GM18499 (cell line): ENCODE results near the gene SRRM2.

Source experiments
- ATAC-seq: cut with Tn5 transposase; IDR thresholded peaks from one replicate; pipeline ENCODE4 v1.9.1; 2021; ENCODE audit warnings: moderate number of reproducible peaks; ENCODE audit not compliant: insufficient read depth, unreplicated experiment

The SRRM2 gene

DNA sequence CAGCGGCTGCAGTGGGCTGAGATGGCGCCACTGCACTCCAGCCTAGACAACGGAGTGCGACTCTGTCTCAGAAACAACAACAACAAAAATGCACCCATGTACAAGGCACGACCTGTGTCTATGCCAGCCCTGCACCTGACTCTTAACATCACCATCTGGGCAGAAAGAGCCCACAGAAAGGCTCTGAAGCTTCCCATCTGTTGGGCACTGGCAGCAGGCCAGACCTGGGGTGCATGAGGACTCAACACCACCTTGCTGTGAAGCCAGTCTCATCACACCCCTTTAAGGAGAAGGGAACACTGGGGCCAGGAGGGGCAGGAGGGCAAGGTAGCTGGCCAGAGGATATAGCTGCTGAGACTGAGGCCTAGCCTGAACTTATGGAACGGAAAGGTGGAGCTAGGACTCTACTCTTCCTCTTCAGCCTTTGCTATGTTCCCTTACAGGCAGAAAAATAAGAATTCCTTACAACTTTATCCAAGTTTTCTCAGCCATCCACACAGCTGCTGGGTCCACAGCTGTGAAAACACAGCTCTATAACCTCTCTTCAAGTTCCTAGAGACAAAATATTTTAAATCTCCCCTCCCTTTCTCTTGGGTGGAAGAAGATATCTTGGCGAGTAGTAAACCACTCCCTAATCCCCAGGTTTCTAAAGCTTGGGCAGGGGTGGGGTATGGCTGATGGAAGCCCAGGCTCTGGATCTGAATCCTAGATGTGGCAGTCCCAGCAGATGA is 21.9 kb downstream of the SRRM2 start:
- no peak for ATAC-seq

DNA sequence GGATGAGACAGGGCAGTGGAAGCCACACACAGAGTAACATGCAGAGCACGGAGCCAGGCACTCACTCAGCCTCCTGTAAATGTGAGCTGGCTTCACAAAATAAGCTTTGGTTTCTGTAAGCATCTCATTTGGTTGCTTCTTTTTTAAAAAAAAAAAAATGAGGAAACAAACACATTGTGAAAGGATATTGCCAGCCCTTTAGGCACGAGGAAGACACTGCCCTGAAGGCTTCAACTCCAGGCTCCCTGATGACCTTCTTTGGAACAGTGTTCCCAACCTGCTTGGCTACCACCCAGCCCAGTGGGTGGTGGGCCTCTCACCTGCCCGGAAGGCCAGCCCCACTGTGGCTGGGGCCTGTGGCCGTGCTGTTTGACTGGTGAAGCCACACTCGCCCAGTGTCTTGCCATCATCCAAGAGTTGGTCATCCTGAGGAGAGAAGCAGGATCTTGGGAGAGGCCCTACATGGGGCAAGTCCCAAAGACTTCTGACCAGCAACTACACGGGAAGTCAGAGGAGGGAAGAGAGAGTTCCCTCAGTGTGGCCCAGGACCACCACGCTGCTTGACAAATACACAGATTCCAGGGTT is 22.8 kb downstream of the SRRM2 start:
- ATAC-seq: no peak

DNA sequence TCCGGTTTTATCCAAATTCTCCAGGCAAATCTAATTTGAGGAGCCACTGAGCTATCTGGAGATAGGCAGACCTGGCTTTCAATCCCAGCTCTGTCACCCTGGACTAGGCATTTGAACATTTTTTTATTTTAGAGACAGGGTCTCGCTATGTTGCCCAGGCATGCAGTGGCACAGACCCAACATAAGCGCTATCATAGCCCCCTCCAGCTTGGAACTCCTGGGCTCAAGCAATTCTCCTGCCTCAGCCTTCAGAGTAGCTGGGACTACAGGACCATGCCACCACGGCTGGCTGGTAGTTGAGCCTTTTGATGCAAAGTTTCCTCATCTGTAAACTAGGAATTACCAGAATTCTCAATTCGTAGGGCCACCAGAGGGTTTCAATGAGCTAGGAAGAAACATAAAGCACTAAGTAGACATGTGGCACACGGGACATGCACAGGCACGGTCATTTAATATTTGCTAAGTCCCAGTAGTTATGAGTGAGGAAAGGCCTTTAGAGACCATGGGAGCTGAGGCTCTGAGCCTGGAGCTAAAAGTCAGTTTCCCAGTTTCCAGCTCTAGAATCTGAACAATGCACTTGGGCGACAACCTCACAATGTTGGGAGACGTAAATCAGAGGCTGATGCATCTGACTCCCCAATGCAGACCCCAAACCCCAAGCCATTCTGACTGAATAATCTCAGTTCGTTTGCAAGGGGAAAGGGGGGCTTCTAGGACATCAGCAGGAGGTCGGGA is 23.5 kb downstream of the SRRM2 start:
- no peak for ATAC-seq

DNA sequence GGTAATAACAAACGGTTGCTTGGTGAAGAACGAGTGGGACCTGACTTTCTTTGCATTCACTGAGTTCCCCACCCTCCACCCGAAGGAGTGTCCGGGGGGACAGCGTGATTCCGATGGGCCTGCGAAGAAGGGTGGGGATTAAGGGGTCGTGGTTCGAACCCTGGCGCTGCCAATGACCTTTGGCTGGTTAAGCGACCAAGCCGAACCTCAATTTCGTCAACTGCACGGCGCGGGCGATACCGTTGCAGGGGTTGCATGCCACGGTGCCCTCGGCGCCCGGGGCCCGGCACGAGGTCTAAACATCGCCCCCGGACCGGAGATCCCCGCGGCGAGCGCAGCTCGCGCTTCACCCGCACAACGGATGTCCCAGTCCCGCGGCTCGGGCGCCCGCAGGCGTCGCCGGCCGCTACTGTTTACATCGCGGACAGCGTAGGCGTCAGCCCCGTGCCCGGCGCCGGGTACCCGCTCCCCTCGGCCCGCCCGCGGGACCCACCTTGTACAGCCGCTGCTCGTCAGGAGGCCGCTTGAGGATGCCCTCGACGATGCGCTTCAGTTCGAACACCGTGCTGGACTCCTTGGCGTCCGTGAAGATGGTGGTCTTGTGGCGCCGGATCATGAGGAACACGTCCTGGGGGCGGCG is 24.2 kb downstream of the SRRM2 start:
- peak; percentile 9 for ATAC-seq

DNA sequence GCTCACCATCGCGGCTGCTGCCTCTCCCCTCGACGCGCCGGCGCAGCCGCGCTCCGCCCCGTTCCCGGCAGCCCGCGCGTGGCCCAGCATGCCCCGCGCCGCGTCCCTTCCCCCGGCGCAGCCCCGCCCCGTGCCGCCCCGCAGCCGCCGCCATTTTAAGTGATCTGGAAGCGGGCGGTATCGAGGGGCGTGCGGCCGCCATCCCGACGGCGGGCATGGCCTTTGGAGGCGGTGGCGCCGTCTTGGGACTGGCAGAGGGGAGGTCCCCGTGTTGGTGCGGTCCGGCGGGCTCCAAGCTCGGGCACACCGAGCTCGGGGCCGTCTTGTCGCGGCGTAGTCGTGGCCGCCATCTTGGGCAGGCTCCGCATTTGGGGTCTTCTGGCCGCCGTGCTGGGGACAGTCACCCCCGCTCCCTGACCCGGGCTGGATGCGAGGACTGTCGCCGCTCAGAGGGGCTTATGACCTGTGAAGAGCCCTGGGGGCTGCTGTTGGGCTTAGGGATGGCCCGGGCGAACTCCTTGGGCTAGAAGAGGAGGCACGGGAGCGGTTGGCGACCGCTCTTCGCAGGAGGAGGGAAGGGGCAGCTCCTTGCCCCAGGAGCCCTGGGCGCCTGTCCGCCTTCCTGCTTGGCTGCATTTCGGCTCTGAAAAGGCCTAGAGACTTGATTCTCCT is 24.9 kb downstream of the SRRM2 start, which contains the start of gene ELOB:
Gene ELOB (minus strand): TSS at position 50 of the 672 bp plus-strand sequence. CDS start 41 bp downstream, at position 9.
- ATAC-seq: peak; percentile 38

DNA sequence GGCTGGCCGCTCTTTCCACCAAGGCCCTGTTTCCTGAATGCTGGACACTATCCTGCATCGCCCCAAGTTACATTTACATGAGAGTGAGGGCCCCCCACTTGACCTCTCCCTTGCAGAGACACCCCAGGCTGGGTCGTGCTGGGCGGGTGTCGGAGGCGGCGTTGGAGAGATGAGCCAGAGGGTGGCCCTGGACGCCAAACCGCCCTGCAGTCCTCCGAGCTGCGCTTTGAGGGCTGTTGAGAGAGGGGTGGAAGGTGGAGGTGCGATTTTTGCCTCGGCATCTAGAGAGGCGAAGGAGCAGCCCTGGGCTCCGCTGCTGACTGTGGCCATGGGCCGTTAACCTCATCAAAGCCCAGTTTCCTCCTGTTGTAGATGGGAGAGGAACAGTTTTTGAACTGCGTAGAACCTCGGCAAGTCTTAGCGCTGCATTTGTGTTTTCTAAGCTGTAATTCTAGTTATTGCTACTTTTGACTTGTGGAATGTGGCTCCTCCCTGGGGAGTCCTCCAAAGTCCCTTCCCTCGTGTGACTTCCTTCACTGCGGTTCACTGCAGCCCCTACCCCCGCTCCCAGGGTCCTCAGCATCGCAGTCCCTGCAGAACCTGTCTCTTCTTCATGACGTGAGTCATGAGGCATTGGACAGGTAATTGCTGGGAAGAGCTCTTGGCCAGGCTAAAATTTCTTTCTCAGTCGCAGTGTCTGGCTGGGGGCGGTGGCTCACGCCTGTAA is 25.6 kb downstream of the SRRM2 start:
- ATAC-seq: peak; percentile 10

DNA sequence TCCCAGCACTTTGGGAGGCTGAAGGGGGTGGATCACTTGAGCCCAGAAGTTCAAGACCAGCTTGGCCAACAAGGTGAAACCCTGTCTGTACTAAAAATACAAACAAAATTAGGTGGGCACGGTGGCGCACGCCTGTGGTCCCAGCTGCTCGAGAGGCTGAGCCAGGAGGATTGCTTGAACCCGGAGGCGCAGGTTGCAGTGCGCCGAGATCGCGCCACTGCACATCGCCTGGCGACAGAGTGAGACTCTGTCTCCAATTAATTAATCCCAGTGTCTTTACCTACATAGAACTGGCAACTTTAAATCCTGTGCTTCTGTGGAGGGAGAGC is 26.2 kb downstream of the SRRM2 start:
- ATAC-seq: no peak

DNA sequence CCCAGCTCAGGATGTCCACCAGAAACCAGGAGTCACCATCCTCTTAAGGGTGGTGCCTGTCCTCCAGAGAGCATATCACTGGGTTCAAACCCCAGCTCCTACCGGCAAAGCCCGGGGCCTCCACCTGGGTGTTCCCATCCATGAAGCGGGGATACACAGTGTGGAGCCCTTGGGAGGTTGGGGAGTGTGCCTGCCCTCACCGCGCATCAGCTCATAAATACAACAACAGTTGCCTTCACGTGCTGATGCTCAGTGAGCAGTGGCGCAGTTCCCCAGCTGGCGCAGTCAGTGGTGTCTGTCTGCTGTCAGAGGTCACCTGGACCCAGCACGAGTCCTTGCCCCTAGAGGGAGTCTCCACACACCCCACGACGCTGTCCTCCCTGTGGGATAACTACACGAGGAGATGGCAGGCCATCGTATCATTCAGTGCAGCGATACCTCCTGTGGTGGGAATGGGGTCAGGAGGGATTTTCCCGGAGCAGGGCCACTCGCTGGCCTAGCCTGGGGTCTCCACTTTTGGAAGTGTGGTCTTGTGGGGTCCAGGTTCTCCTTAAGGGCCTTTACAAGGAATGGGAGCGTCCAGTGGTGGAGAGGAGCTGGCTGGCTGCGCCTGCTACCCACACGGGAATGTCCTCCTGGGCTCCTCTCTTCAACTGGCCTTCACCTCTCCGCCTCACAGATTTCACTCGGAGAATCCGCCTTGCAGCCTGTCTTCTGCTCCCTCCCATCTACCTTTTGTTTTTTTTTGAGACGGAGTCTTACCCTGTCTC is 26.9 kb downstream of the SRRM2 start:
- no peak for ATAC-seq

DNA sequence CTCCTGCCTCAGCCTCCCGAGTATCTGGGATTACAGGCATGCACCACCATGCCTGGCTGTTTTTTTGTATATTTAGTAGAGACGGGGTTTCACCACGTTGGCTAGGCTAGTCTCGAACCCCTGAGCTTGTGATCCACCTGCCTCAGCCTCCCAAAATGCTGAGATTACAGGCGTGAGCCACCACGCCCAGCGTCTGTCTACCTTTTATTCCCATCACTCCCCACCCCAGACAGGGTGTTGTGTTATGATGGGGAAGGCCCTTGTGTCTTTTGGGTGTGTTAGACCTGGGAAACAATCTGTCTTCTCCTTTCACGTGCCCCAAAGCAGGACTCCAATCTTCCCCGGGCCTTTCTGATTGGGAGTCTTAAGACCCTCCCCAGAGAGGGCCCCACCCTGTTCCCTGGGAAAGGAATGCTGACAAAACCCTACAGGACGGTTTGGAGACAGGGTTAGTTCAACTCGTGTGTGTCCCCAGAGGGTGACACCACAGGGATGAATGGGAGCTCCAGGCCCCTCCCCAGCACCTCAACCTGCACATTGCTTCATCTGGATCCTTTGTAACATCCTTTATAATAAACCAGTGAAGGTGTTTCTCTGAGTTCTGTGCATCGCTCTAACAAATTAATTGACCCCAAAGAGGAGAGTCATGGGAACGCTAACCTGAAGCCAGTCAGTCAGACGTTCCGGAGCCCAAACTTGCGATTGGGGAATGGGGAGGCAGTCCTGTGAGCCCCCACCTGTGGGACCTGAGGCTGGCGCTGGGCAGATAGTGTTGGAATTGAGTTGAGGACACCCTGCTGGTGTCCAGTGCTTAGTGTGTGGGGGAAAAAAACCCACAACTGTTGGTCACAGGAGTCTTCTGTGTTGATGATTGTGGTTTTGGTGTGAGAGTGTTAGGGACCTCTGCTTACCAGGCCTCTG is 27.8 kb downstream of the SRRM2 start:
- ATAC-seq: no peak

DNA sequence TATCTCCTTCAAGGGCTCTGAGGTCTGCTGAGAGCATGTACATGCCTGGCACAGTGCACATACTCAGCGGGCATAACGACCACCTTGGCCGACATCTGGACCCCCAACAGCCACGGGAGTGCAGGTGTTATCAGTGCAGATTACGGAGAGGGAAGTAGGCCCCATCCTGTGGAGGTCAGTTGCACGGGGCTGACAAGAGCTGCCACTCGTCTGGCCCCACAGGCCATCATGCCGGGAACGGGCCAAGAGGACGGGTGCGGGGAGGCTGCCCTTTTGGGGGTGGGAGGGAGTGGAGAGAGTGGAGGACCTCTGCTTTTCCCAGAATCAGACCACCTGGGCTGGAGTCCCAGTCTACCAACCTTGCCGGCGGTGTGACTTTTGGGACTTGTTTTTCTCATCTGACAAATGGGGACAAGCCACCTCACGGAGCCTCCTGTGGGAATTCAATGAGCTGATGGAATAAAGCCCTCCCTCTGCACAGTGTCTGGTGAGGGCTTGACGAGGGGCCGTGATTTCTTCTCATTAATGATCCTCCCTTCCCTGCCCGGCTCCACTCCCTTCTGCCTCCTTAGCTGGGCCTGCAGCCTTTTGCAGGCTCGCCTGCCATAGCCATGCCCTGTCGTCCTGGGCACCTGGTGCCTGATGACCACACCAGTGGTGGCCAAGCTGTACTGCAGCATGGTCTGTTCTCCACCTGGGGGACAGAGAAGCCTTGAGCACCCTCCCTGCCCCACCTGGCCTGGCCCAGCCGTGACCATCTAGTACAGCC is 30.3 kb downstream of the SRRM2 start:
- ATAC-seq: no peak

DNA sequence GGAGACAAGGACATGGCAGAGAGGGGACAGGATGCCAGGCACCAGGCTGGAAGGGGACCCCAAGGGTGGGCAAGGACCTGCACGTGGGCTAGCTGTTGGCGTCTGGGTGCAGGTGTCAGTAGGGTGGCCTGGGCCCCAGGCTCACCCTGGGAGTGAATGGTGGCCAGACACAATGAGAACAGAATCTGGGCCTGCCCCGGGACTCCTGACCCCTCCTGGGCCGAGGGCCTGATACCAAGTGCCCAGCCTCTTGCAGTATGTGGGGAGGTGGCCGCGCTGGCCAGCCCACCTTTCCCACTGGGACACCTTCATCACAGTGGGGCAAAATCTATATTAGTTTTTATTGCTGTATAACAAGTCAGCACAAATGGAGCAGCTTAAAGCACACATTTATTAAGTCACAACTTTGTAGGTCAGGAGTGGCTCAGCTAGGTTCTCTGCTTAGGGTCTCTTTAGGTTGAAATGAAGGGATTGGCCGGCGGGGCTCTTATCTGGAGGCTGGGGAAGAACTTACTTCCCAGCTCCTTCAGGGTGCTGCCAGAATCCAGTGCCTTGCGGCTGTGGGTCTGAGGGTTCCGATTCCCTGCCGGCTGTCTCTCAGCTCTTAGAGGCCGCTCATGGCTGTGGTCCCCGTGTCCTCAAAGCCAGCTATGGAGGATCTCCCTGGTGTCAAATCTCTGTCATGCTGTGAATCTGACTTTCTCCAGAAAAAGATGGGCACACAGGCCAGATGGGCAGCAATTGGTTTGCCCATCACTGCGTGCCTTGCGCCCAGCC is 31.3 kb downstream of the SRRM2 start:
- ATAC-seq: no peak

DNA sequence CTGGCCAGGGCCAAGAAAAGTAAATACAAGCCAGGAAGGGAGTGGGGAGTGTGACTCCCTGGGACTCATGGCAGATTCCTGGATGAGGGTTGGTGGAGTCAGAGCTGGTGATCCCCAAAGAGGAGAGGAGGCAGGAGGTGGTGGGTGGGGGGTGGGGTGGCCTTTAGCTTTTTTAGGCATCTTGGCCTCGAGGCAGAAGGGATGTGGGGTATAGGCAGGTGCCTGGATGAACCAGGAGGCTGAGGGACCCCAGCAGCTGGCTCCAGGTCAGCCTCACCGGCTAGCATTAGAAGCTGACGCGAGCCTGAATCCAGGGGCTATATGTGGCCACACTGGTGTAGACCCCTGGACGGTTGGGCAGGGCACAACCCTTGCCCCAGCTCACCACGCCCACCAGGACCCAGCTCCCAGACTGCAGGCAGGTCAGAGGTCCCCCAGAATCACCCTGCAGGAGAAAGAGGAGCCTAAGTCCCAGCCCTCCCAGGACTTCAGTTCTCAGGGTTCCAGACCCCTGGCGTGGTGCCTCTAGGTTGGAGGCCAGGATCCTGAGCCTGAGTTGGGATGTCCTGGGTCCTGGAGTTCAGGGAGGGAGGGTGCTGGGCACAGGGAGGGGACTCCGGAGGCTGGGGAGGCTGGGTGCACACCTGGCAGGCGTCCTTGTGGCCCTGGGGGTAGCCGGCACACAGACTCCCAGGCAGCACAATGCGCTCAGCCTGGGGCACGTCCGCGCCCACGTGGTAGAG is 32.1 kb downstream of the SRRM2 start:
- no peak for ATAC-seq

DNA sequence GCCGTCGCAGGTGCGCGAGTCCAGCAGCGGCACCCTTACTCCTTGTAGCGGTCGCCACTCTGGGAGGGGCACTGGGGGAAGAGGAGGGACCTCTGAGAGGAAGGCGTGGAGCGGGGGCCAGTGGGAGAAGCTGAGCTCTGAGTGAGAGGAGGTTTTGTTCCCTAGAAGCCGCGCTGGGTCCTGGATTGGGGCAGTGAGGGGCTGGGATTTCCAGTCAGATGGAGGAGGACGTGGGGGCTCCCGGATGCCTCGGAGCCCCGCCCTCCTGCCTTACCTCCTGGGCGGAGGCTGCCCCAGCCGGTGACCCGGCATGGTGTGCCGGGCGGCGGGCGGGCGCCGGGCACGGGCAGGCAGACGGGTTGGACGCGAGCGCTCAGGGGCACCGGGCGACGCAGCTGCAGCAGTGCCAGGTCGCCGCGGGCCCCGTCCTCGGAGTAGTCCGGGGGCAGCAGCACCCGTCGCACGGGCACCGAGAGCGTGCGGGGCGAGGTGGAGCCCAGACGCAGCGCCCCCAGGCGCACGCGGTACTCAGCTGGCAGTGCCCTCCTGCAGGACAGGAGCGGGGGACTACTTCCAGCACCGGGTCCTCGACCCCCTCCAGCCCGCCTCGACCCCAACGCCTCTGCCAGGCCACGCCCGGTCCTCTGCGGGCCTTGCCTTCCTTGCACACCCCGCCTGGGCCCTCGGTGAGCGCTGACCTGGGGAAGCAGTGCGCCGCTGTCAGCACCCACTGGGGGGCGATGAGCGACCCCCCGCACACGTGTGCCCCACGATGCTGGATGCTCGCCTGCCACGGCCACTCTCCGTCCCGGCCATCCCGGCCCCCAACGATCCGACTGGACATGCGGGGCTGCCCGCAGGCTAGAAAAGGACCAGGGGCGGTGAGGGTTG is 32.9 kb downstream of the SRRM2 start:
- ATAC-seq: no peak

DNA sequence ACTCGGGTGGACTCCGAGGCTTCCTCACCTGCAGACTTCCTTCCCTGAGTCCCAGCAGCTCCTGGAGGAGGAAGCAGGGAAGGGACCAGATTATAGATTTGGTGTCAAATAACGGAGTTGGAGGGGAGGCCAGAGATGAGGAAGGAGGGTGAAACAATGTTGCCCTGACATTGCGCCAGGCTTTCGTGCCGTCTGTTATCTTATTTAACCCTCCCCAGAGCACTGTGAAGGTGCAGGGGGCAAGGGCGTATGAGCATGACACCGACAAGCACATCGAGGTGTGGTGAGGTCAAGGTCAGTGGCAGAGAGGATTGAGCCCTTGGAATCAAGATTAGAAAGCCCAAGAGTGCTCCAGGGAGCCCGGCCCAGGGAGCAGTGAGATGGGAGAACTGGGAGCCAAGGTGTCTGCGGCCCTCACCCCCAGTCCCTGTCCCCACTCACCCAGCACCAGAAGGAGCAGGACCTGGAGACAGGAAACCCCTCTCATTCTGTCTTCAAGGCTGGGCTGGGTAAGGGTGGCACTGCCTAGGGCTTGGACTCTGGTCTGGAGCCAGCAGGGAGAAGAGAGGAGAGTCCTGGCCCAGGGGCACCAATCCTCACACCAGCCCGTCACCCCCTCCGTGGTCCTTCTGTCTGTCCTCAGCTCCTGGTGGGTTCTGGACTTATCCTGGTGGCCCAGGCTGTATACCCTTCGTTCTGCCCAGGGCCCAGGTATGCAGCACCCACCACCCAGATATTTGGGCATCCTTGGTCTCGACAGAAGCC is 33.8 kb downstream of the SRRM2 start:
- no peak for ATAC-seq
